Activated T-helper 1 cell treated with Interleukin-2 at 50 U/mL for 16 hours (primary cell): Measurements from ENCODE around the gene EHD4.

Experiments used
- DNase-seq: peaks from one replicate; pipeline ENCODE4 v3.0.0-alpha.2; 2020; ENCODE audit warnings: low read depth

Gene EHD4

GRCh38 chr15:41860049-41860828 lies 112.1 kb downstream of the EHD4 start:
- no peak for DNase-seq

GRCh38 chr15:41858756-41859155 lies 113.6 kb downstream of the EHD4 start:
- DNase-seq = no peak

GRCh38 chr15:41857316-41857715 lies 115.0 kb downstream of the EHD4 start:
- no peak for DNase-seq

DNA sequence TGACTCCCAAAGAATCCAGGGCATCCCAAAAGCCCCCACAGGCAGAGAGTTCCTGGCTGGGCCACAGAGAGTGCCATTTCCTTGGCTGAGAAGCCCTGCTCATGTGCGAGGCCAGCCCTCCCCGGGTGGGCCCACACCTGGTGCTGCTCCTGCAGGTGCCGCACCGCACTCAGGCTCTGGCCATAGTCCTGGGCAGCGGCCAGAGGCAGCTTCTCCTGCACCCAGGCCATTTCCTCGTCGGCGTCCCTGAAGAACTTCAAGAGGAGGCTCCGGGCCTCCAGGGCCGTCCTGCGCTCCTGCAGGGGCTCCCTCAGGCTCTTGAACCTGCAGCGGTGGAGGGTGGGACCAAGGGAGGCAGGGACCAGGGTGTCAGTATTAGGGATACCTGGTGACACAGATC lies 115.6 kb downstream of the EHD4 start:
- no peak for DNase-seq

DNA sequence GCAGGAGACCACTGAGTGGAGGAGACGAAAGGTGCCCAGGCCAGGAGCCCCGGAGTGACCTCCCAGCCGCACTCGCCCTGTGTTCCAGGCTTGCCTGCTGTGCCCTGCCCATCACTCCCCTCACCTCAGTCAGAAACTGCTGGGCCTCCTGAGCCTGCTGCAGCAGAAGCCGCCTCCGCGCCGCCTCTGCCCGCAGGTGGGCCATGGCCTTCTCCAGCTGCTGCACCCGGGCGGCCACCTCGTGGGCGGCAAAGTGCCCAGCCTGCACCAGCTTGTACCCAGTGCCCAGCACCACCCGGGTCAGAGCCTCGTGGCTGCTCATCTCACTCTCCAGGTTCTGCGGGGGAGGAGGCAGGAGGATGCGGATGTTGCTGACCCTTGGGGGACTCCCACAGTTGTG lies 116.1 kb downstream of the EHD4 start:
- no peak for DNase-seq

- no peak for DNase-seq
Observed at GRCh38 chr15:41855261-41855961, 116.9 kb downstream of the EHD4 start.

GRCh38 chr15:41854443-41854842 lies 117.9 kb downstream of the EHD4 start:
- DNase-seq = no peak

GRCh38 chr15:41853831-41854230 lies 118.5 kb downstream of the EHD4 start:
- DNase-seq = no peak

DNA sequence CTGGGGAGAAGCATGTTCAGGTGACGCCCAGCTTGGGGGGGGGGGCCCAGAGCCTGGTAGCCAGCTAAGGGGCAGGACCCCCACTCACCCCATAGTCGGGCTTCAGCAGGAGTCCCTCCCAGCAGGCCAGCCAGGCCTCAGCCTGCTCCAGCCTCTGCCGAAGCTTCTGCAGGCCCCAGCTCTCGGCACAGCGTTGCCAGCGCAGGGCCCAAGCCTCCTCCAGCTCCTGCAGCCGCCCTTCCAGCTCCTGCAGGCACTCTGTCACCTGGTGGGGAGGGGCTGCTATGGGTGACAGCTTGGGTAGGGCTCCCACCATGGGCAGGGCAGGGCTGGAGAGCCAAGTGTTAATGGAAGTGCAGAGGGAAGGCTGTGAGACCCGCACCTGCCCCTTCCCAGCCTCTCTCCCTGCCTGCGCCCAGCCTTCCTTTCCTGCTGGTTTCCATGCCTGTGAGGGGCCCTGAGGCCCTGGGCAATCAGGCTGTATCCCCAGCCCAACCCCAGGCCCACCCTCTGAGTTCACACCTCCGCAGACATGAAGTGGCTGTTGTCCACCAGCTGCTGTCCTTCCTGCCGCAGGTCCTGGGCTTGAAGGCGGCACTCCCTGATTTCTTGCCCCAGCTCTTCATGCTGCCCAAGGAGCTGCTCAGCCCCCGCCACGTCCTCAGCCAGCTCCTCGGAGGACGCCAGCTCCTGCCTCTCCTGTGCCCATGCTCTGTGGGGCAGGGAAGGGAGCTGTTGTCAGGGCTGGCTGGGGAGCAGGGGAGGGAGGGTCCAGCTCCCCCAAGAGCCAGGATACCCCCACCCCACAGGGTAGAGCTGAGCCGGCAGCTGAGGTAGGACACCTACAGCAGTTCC lies 119.4 kb downstream of the EHD4 start:
- no peak for DNase-seq

- DNase-seq = no peak
Observed at GRCh38 chr15:41851755-41852370, 120.5 kb downstream of the EHD4 start.

- no peak for DNase-seq
Observed at GRCh38 chr15:41851167-41851523, 121.2 kb downstream of the EHD4 start.

- DNase-seq = no peak
Observed at GRCh38 chr15:41850482-41851166, 121.7 kb downstream of the EHD4 start.

GRCh38 chr15:41849861-41850260 lies 122.5 kb downstream of the EHD4 start:
- DNase-seq = no peak

GRCh38 chr15:41849204-41849603 lies 123.2 kb downstream of the EHD4 start:
- DNase-seq = no peak

GRCh38 chr15:41848631-41849030 lies 123.7 kb downstream of the EHD4 start:
- DNase-seq = no peak

DNA sequence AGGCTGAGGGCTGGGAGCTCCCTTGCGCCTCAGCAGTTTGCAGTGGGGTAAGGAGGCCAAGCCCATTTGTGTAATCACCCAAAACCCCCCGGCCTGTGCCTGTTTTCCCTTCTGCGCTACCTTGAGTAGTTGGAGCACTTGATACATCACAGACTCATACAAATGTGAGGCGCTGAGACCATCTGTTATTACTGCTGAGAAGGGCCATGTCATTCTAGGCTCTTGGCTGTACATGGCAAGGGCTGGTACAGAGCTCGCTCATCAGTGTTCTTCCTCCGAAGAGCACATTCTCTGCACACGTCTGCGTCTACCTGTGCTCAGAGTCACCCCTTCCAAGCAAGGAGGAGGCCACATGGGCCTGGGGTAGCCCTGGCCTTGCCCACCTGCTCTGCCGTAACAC lies 124.4 kb downstream of the EHD4 start:
- DNase-seq = no peak

GRCh38 chr15:41847206-41847605 lies 125.2 kb downstream of the EHD4 start:
- no peak for DNase-seq
